RWPE2 (cell line): ENCODE data around the gene ACOT7.

Experiments used
- ATAC-seq: fragments of 200-7000 bp; cut with Tn5 transposase; 3 replicates; pipeline ENCODE4 v1.9.1; 2021; ENCODE audit warnings: low read depth
- DNase-seq: peaks from one replicate; pipeline ENCODE4 v3.0.0-alpha.2; 2020; ENCODE audit warnings: low spot score
- H3K27ac ChIP-seq: fragments of 450-650 bp; 2 replicates; pipeline ENCODE4 v1.5.1; 2017; ENCODE audit warnings: mild to moderate bottlenecking; ENCODE audit not compliant: poor library complexity, severe bottlenecking
- H3K27me3 ChIP-seq: fragments of 250-450 bp; sonication (Bioruptor Pico); 2 replicates; pipeline ENCODE4 v1.5.1; 2021; ENCODE audit warnings: mild to moderate bottlenecking, moderate library complexity; ENCODE audit not compliant: insufficient read depth, poor library complexity, severe bottlenecking
- H3K36me3 ChIP-seq: fragments of 250-450 bp; sonication (Bioruptor Pico); 2 replicates; pipeline ENCODE4 v1.5.1; 2020; ENCODE audit warnings: low read depth, mild to moderate bottlenecking, moderate library complexity
- H3K4me1 ChIP-seq: fragments of 250-450 bp; sonication (Bioruptor Pico); 2 replicates; pipeline ENCODE4 v1.5.1; 2021; ENCODE audit warnings: mild to moderate bottlenecking, moderate library complexity; ENCODE audit not compliant: insufficient read depth, poor library complexity, severe bottlenecking
- H3K4me3 ChIP-seq: fragments of 250-450 bp; sonication (Bioruptor Pico); 2 replicates; pipeline ENCODE4 v1.5.1; 2021; ENCODE audit warnings: mild to moderate bottlenecking, moderate library complexity; ENCODE audit not compliant: severe bottlenecking
- H3K9me3 ChIP-seq: fragments of 250-450 bp; sonication (Bioruptor Pico); 2 replicates; pipeline ENCODE4 v1.5.1; 2021; ENCODE audit warnings: mild to moderate bottlenecking, moderate library complexity; ENCODE audit not compliant: severe bottlenecking
- TF ChIP-seq, protein P1 (sequence below): fragments of 450-650 bp; IDR thresholded peaks from one replicate; pipeline ENCODE4 v1.5.1; 2017; ENCODE audit warnings: mild to moderate bottlenecking, moderate library complexity; ENCODE audit not compliant: poor library complexity, severe bottlenecking

Gene ACOT7

DNA sequence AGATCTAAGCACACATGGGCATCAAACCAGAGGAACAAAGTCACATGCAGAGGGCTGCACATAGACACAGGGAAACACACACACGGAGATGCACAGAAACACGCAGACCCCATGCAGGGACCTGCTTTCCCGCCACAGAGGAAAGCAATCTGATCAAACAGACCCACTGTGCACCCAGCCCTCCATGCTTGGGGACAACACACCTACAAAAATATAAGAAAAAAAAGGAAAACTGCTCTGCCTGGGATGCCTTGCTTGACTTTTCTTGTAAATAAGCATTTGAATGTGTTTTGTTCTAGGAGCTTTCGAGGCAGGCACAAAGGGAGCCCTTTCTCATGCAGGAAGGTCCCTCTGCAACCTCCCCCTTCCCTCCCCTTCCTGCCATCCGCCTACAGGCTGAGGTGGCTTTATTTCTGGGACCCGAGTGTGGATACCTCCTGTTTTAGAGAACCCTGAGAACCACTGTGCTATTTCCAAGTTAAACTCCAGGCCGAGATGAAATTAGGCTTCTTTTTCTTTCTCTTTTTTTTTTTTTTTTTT is 154.3 kb downstream of the ACOT7 start:
- TF ChIP-seq, protein P1, sequence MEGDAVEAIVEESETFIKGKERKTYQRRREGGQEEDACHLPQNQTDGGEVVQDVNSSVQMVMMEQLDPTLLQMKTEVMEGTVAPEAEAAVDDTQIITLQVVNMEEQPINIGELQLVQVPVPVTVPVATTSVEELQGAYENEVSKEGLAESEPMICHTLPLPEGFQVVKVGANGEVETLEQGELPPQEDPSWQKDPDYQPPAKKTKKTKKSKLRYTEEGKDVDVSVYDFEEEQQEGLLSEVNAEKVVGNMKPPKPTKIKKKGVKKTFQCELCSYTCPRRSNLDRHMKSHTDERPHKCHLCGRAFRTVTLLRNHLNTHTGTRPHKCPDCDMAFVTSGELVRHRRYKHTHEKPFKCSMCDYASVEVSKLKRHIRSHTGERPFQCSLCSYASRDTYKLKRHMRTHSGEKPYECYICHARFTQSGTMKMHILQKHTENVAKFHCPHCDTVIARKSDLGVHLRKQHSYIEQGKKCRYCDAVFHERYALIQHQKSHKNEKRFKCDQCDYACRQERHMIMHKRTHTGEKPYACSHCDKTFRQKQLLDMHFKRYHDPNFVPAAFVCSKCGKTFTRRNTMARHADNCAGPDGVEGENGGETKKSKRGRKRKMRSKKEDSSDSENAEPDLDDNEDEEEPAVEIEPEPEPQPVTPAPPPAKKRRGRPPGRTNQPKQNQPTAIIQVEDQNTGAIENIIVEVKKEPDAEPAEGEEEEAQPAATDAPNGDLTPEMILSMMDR = no peak
- ATAC-seq (no peak), DNase-seq (no peak)
- H3K27me3 ChIP-seq = peaks cover 32% of the 10 kb centered on the region
- H3K4me3 ChIP-seq = no peak overlapping the region
- H3K4me1 ChIP-seq = peaks cover 4% of the 10 kb centered on the region
- no peaks in the 10 kb centered on the region for H3K9me3 ChIP-seq
- no peak overlapping the region for H3K27ac ChIP-seq
- peaks cover 5% of the 10 kb centered on the region for H3K36me3 ChIP-seq

DNA sequence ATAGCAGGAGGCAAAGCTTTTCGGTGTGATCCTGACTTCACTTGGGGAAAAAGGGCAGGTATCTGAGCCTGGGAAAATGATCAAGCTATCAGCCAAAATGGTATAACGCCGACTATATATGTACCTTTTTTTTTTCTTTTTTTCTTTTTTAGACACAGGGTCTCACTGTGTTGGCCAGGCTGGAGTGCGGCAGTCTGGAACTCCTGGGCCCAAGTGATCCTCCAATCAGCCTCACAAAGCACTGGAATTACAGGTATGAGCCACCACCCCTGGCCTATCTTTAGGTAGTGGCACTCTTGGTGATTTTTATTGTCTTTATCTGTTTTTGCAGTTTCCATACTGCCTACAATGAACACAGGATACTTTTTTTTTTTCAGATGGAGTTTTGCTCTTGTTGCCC is 156.5 kb downstream of the ACOT7 start:
- Histone ChIP-seq H3K4me1 (peaks cover 7% of the 10 kb centered on the region), H3K4me3 (no peak overlapping the region), H3K9me3 (no peaks in the 10 kb centered on the region), H3K27me3 (peaks cover 13% of the 10 kb centered on the region), H3K27ac (no peak overlapping the region), H3K36me3 (peaks cover 27% of the 10 kb centered on the region)
- TF ChIP-seq, protein P1 = no peak
- no peak for ATAC-seq
- no peak for DNase-seq

DNA sequence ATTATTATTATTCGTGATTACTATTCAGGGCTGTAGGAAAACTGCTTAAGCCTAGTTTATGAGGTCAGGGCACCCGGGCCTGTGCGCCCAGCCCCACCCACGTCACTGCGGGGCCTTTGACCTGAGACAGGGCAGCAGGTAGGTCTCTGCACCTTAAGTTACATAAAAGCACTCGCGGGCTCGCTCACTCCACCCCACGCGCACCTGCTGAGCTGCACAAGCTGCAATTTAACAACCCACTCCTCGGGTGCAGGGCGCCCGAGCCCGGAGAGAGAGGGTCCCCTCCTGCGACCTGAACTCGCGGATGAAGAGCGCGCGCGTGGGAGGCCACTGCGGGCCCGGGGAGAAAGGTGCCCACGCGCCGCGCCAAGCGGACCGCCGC is 158.3 kb downstream of the ACOT7 start:
- DNase-seq (no peak), ATAC-seq (0 out of 3 replicates have a peak, but pooled peaks have one; percentile 11)
- H3K27ac ChIP-seq = peak overlapping the region; percentile 50
- TF ChIP-seq, protein P1 = no peak
- no peaks in the 10 kb centered on the region for H3K9me3 ChIP-seq
- peak overlapping the region; percentile 100 for H3K4me3 ChIP-seq
- peaks cover 7% of the 10 kb centered on the region for H3K4me1 ChIP-seq
- peaks cover 39% of the 10 kb centered on the region for H3K36me3 ChIP-seq
- no peaks in the 10 kb centered on the region for H3K27me3 ChIP-seq

DNA sequence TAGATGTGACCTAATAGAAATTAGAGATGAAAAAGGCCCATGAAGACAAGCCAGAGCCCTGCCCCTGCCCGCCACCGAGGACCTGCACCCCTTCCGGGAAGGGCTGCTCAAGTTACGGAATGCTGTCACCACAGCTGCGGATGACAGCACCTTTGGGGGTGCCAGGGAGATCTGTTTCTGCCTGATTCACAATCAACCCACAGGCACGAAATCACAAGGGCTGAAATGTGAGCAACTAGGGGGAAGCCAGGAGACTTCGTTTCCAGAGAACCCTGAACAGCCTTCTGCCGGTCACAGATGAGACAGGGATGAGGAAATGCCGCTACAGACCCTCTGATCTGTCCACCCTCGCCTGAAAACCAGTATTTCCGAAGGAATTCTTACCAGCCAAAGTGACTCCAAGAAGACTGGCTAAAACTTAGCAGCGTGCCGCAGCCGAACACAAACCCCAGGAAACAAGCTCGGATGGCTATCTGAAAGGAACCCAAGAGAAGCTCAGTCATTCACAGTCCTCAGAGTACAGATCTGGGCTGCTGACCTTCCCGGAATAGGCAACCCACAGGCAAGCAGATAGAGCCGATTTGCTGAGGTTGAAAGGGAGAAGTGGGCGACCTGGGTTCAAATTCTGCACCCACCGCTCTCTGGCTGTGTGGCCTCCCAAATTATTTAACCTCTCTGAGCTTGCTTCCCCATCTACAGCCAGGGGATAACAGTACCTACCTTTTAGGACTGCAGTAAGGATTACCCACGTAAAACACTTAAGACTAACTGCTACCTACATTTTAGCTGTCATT is 158.9 kb downstream of the ACOT7 start:
- peak overlapping the region; percentile 50 for H3K27ac ChIP-seq
- H3K4me3 ChIP-seq = peak overlapping the region; percentile 100
- no peaks in the 10 kb centered on the region for H3K9me3 ChIP-seq
- H3K36me3 ChIP-seq = peaks cover 44% of the 10 kb centered on the region
- peaks cover 7% of the 10 kb centered on the region for H3K4me1 ChIP-seq
- H3K27me3 ChIP-seq = no peaks in the 10 kb centered on the region
- DNase-seq (no peak), ATAC-seq (peak; percentile 22; the same call in 2 of the 3 replicates)
- TF ChIP-seq, protein P1 = no peak

DNA sequence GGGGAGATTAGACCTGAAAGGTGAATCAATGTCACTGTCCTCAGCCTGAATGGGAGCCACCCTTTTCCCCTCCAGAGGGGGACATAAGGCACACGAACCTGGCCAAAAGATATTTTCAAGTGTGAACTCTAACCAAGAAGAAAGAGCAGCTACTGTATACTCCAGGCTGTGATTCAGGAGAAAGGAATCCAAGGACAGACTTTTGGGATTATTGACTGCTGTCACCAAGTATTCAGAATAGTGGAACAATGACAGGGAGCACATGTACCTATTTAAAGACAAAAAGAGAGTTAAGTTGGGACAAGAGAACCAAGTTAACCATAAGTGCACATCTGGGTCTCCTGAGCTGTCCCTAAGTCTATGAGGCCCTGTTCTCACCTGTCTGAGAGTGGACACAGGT is 160.2 kb downstream of the ACOT7 start:
- ATAC-seq (no peak), DNase-seq (no peak)
- Histone ChIP-seq H3K27me3 (no peaks in the 10 kb centered on the region), H3K9me3 (no peaks in the 10 kb centered on the region), H3K27ac (no peak overlapping the region), H3K36me3 (peaks cover 56% of the 10 kb centered on the region), H3K4me1 (peaks cover 7% of the 10 kb centered on the region), H3K4me3 (no peak overlapping the region)
- TF ChIP-seq, protein P1 = no peak
